ENCODE measurements around the gene ISG15.

Gene ISG15

GRCh38 chr1:1004420-1004779 lies 8.9 kb upstream of the ISG15 start:
- TF ChIP-seq NFIC (IDR thresholded peaks at IDR 0.05): no peak

GRCh38 chr1:1004780-1005697 lies 8.3 kb upstream of the ISG15 start:
- no peak for TF ChIP-seq ZBTB7A (IDR thresholded peaks at IDR 0.05; ENCODE audit: low read depth)
- TF ChIP-seq FOXM1 (IDR thresholded peaks at IDR 0.05; ENCODE audit: borderline replicate concordance, low read depth): no peak
- TF ChIP-seq USF1 (IDR thresholded peaks at IDR 0.05): peak; percentile 42
- TF ChIP-seq RAD21 (IDR thresholded peaks at IDR 0.05; ENCODE audit: low read depth): no peak
- no peak for TF ChIP-seq CEBPB (IDR thresholded peaks at IDR 0.05)
- TF ChIP-seq, protein P1, sequence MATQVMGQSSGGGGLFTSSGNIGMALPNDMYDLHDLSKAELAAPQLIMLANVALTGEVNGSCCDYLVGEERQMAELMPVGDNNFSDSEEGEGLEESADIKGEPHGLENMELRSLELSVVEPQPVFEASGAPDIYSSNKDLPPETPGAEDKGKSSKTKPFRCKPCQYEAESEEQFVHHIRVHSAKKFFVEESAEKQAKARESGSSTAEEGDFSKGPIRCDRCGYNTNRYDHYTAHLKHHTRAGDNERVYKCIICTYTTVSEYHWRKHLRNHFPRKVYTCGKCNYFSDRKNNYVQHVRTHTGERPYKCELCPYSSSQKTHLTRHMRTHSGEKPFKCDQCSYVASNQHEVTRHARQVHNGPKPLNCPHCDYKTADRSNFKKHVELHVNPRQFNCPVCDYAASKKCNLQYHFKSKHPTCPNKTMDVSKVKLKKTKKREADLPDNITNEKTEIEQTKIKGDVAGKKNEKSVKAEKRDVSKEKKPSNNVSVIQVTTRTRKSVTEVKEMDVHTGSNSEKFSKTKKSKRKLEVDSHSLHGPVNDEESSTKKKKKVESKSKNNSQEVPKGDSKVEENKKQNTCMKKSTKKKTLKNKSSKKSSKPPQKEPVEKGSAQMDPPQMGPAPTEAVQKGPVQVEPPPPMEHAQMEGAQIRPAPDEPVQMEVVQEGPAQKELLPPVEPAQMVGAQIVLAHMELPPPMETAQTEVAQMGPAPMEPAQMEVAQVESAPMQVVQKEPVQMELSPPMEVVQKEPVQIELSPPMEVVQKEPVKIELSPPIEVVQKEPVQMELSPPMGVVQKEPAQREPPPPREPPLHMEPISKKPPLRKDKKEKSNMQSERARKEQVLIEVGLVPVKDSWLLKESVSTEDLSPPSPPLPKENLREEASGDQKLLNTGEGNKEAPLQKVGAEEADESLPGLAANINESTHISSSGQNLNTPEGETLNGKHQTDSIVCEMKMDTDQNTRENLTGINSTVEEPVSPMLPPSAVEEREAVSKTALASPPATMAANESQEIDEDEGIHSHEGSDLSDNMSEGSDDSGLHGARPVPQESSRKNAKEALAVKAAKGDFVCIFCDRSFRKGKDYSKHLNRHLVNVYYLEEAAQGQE (IDR thresholded peaks at IDR 0.05; ENCODE audit: low read depth): no peak
- peak; percentile 76 for TF ChIP-seq YY1 (IDR thresholded peaks at IDR 0.05; ENCODE audit: low read depth)
- no peak for TF ChIP-seq TAF1 (IDR thresholded peaks at IDR 0.05; ENCODE audit: low read depth)
- peak; percentile 36; the same call in 1 of the 2 replicates for TF ChIP-seq EP300 (IDR thresholded peaks at IDR 0.05; ENCODE audit: borderline replicate concordance)
- no peak for TF ChIP-seq TEAD4 (IDR thresholded peaks at IDR 0.05)
- no peak for TF ChIP-seq EGR1 (IDR thresholded peaks at IDR 0.05)
- peak; percentile 88 for TF ChIP-seq NFIC (IDR thresholded peaks at IDR 0.05)
- peak; percentile 92 for TF ChIP-seq MAX (IDR thresholded peaks at IDR 0.05)
- no peak for TF ChIP-seq CREB1 (IDR thresholded peaks at IDR 0.05; ENCODE audit: low read depth)
- TF ChIP-seq TCF12 (IDR thresholded peaks at IDR 0.05; ENCODE audit: low read depth): peak; percentile 53; the same call in 1 of the 2 replicates

- no peak for TF ChIP-seq ZBTB7A (IDR thresholded peaks at IDR 0.05; ENCODE audit: low read depth)
These were observed 7.5 kb upstream of the ISG15 start for GRCh38 chr1:1005774-1006304.

DNA sequence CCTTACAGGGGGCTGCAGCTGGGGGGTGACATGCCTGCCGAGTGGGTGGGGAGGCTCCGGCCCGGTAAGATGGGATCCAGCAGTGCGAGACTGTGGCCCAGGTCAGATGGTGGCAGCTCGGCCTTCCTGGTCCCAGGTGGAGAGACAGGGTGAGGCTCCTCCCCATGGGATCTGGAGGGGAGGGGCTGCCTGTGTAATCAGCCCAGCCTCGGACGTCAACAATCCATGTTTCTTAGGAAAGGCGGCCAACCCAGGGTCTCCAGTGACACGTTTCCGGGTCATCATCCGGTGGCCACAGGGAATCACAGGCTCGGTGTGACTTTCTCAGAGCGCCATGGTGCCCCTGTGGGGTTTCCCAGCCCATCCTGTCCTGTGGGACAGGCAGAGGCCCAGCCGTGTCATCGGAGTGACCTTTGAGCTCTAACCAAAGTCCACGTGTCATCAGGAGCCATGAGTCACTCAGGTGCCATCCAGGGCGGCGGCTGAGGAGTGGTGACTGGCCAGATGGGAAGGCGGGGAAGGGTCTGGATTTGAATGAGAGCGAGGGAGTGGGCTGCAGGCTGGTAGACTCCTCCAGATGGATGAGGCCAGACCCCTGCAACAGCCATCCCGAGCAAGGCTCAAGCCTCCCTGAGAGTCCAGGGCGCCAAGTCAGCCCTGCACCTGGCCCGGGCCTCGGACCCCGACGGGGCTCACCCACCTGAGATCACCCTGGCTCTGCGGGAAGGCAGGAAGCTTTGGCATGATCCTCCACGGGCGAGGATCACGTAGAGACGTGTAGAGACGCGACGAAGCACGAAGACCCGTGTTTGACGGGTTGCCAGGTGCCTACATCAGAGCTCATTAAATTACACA lies 6.8 kb upstream of the ISG15 start:
- TF ChIP-seq CREB1 (IDR thresholded peaks at IDR 0.05; ENCODE audit: low read depth) (no peak), EP300 (IDR thresholded peaks at IDR 0.05; ENCODE audit: borderline replicate concordance) (no peak)

- TF ChIP-seq, protein P1 (IDR thresholded peaks at IDR 0.05; ENCODE audit: low read depth): no peak
- TF ChIP-seq EGR1 (IDR thresholded peaks at IDR 0.05) (no peak), FOXM1 (IDR thresholded peaks at IDR 0.05; ENCODE audit: borderline replicate concordance, low read depth) (no peak), NFIC (IDR thresholded peaks at IDR 0.05) (no peak), RAD21 (IDR thresholded peaks at IDR 0.05; ENCODE audit: low read depth) (no peak), EP300 (IDR thresholded peaks at IDR 0.05; ENCODE audit: borderline replicate concordance) (no peak), TEAD4 (IDR thresholded peaks at IDR 0.05) (no peak), YY1 (IDR thresholded peaks at IDR 0.05; ENCODE audit: low read depth) (no peak), CEBPB (IDR thresholded peaks at IDR 0.05) (no peak), TCF12 (IDR thresholded peaks at IDR 0.05; ENCODE audit: low read depth) (no peak), USF1 (IDR thresholded peaks at IDR 0.05) (no peak), ZBTB7A (IDR thresholded peaks at IDR 0.05; ENCODE audit: low read depth) (no peak), TAF1 (IDR thresholded peaks at IDR 0.05; ENCODE audit: low read depth) (no peak)
These were observed 1.8 kb upstream of the ISG15 start for GRCh38 chr1:1011396-1011949.

Measured in Ishikawa (cell line).